Skeletal muscle satellite cell (primary cell): Measurements from ENCODE around the gene IGFBPL1.

ENCODE experiments used
- H3K27me3 ChIP-seq: 2 replicates; pipeline ENCODE4 v1.7.0; 2013; ENCODE audit warnings: low read length; ENCODE audit not compliant: control insufficient read depth, insufficient read depth
- H3K36me3 ChIP-seq: 2 replicates; pipeline ENCODE4 v1.7.0; 2013; ENCODE audit warnings: mild to moderate bottlenecking, control low read depth, low read length; ENCODE audit not compliant: insufficient read depth
- H3K4me1 ChIP-seq: 2 replicates; pipeline ENCODE4 v1.7.0; 2013; ENCODE audit warnings: low read length; ENCODE audit not compliant: control insufficient read depth, insufficient read depth
- H3K4me2 ChIP-seq: 2 replicates; pipeline ENCODE4 v1.7.0; 2013; ENCODE audit warnings: mild to moderate bottlenecking, low read length
- H3K4me3 ChIP-seq: 2 replicates; pipeline ENCODE4 v1.7.0; 2013; ENCODE audit warnings: low read length
- H3K9ac ChIP-seq: 2 replicates; pipeline ENCODE4 v1.7.0; 2013; ENCODE audit warnings: mild to moderate bottlenecking, low read depth, low read length, moderate library complexity
- H3K9me3 ChIP-seq: replicated peaks from 2 replicates; pipeline ENCODE4 v1.7.0; 2013; ENCODE audit warnings: mild to moderate bottlenecking, control low read depth, low read length

IGFBPL1 gene

GRCh38 chr9:38441347-38442085 is 17.3 kb upstream of the IGFBPL1 start:
- Histone ChIP-seq H3K9ac (no peak overlapping the region), H3K4me2 (no peak overlapping the region), H3K4me1 (peaks cover 23% of the 10 kb centered on the region), H3K27me3 (peaks cover 5% of the 10 kb centered on the region), H3K4me3 (no peak overlapping the region), H3K9me3 (no peaks in the 10 kb centered on the region), H3K36me3 (no peaks in the 10 kb centered on the region)

- no peak overlapping the region for H3K4me3 ChIP-seq
- no peak overlapping the region for H3K9ac ChIP-seq
- H3K4me2 ChIP-seq, result no peak overlapping the region
- no peaks in the 10 kb centered on the region for H3K9me3 ChIP-seq
- H3K36me3 ChIP-seq, result no peaks in the 10 kb centered on the region
- H3K27me3 ChIP-seq, result peaks cover 5% of the 10 kb centered on the region
- peaks cover 26% of the 10 kb centered on the region for H3K4me1 ChIP-seq
These were observed 16.3 kb upstream of the IGFBPL1 start for GRCh38 chr9:38440516-38440915.

- peaks cover 30% of the 10 kb centered on the region for H3K4me1 ChIP-seq
- no peak overlapping the region for H3K9ac ChIP-seq
- peaks cover 5% of the 10 kb centered on the region for H3K27me3 ChIP-seq
- H3K9me3 ChIP-seq, result no peaks in the 10 kb centered on the region
- no peaks in the 10 kb centered on the region for H3K36me3 ChIP-seq
- no peak overlapping the region for H3K4me3 ChIP-seq
- H3K4me2 ChIP-seq, result no peak overlapping the region
These were observed 15.7 kb upstream of the IGFBPL1 start for GRCh38 chr9:38439916-38440301.

GRCh38 chr9:38439291-38439915 is 15.1 kb upstream of the IGFBPL1 start:
- Histone ChIP-seq H3K27me3 (peaks cover 5% of the 10 kb centered on the region), H3K36me3 (no peaks in the 10 kb centered on the region), H3K9me3 (no peaks in the 10 kb centered on the region), H3K9ac (no peak overlapping the region), H3K4me3 (no peak overlapping the region), H3K4me1 (peaks cover 30% of the 10 kb centered on the region), H3K4me2 (no peak overlapping the region)

GRCh38 chr9:38437193-38437823 is 13.1 kb upstream of the IGFBPL1 start:
- Histone ChIP-seq H3K9me3 (no peaks in the 10 kb centered on the region), H3K36me3 (no peaks in the 10 kb centered on the region), H3K4me3 (no peak overlapping the region), H3K4me2 (no peak overlapping the region), H3K27me3 (peaks cover 6% of the 10 kb centered on the region), H3K9ac (no peak overlapping the region), H3K4me1 (peaks cover 19% of the 10 kb centered on the region)

- Histone ChIP-seq H3K27me3 (peaks cover 10% of the 10 kb centered on the region), H3K9me3 (no peaks in the 10 kb centered on the region), H3K4me3 (no peak overlapping the region), H3K36me3 (no peaks in the 10 kb centered on the region), H3K4me2 (no peak overlapping the region), H3K4me1 (peaks cover 19% of the 10 kb centered on the region), H3K9ac (no peak overlapping the region)
These were observed 12.5 kb upstream of the IGFBPL1 start for GRCh38 chr9:38436708-38437107.

GRCh38 chr9:38435521-38435920 is 11.3 kb upstream of the IGFBPL1 start:
- Histone ChIP-seq H3K9ac (no peak overlapping the region), H3K9me3 (no peaks in the 10 kb centered on the region), H3K4me2 (no peak overlapping the region), H3K4me3 (no peak overlapping the region), H3K4me1 (peaks cover 19% of the 10 kb centered on the region), H3K36me3 (no peaks in the 10 kb centered on the region), H3K27me3 (peaks cover 9% of the 10 kb centered on the region)

GRCh38 chr9:38434853-38435252 is 10.6 kb upstream of the IGFBPL1 start:
- peaks cover 10% of the 10 kb centered on the region for H3K27me3 ChIP-seq
- no peaks in the 10 kb centered on the region for H3K36me3 ChIP-seq
- H3K9me3 ChIP-seq, result no peaks in the 10 kb centered on the region
- H3K4me2 ChIP-seq, result no peak overlapping the region
- H3K4me1 ChIP-seq, result peaks cover 19% of the 10 kb centered on the region
- H3K9ac ChIP-seq, result no peak overlapping the region
- no peak overlapping the region for H3K4me3 ChIP-seq

- no peaks in the 10 kb centered on the region for H3K9me3 ChIP-seq
- no peak overlapping the region for H3K9ac ChIP-seq
- H3K4me3 ChIP-seq, result no peak overlapping the region
- H3K27me3 ChIP-seq, result peaks cover 11% of the 10 kb centered on the region
- no peaks in the 10 kb centered on the region for H3K36me3 ChIP-seq
- no peak overlapping the region for H3K4me2 ChIP-seq
- peaks cover 19% of the 10 kb centered on the region for H3K4me1 ChIP-seq
These were observed 10.1 kb upstream of the IGFBPL1 start for GRCh38 chr9:38434365-38434764.

GRCh38 chr9:38432922-38433510 is 8.8 kb upstream of the IGFBPL1 start:
- no peaks in the 10 kb centered on the region for H3K9me3 ChIP-seq
- H3K27me3 ChIP-seq, result peaks cover 13% of the 10 kb centered on the region
- H3K4me2 ChIP-seq, result no peak overlapping the region
- H3K4me1 ChIP-seq, result peaks cover 19% of the 10 kb centered on the region
- H3K36me3 ChIP-seq, result no peaks in the 10 kb centered on the region
- no peak overlapping the region for H3K4me3 ChIP-seq
- no peak overlapping the region for H3K9ac ChIP-seq

GRCh38 chr9:38431116-38431515 is 6.9 kb upstream of the IGFBPL1 start:
- Histone ChIP-seq H3K9me3 (no peaks in the 10 kb centered on the region), H3K4me3 (no peak overlapping the region), H3K9ac (no peak overlapping the region), H3K4me2 (no peak overlapping the region), H3K27me3 (peaks cover 30% of the 10 kb centered on the region), H3K36me3 (no peaks in the 10 kb centered on the region), H3K4me1 (peaks cover 7% of the 10 kb centered on the region)
